ENCODE data around the gene FBLIM1. TPM values are rescaled to one million over a fixed set of nuclear protein-coding genes. Genes with fewer than 3 reads are reported as not detected.
"Not testable (repeated sequence)": the region's sequence is repeated elsewhere in the genome, so short reads cannot be mapped to it uniquely, and the experiment has no call there.

The FBLIM1 gene
- total RNA-seq, 1 experiment from 2014 or later, result 42.1 TPM

- no peak for DNase-seq (ENCODE audit: low read depth)
These were observed 58.1 kb downstream of the FBLIM1 start for GRCh38 chr1:15816674-15817073.

- DNase-seq (ENCODE audit: low read depth), result no peak
These were observed 61.9 kb downstream of the FBLIM1 start for GRCh38 chr1:15820478-15820877.

GRCh38 chr1:15825800-15826199 lies 67.2 kb downstream of the FBLIM1 start:
- DNase-seq (ENCODE audit: low read depth), result peak; percentile 30

GRCh38 chr1:15826810-15827507 lies 68.4 kb downstream of the FBLIM1 start:
- no peak for DNase-seq (ENCODE audit: low read depth)

GRCh38 chr1:15827567-15827966 lies 69.0 kb downstream of the FBLIM1 start:
- DNase-seq (ENCODE audit: low read depth), result not testable (repeated sequence)

GRCh38 chr1:15828931-15829330 lies 70.3 kb downstream of the FBLIM1 start:
- not testable (repeated sequence) for DNase-seq (ENCODE audit: low read depth)

GRCh38 chr1:15830258-15830657 lies 71.7 kb downstream of the FBLIM1 start:
- no peak for DNase-seq (ENCODE audit: low read depth)

- peak; percentile 79 for DNase-seq (ENCODE audit: low read depth)
These were observed 74.6 kb downstream of the FBLIM1 start for GRCh38 chr1:15833069-15833679.

GRCh38 chr1:15833842-15834405 lies 75.3 kb downstream of the FBLIM1 start:
- DNase-seq (ENCODE audit: low read depth), result no peak

GRCh38 chr1:15834406-15835204 lies 76.0 kb downstream of the FBLIM1 start:
- peak; percentile 97 for DNase-seq (ENCODE audit: low read depth)

- no peak for DNase-seq (ENCODE audit: low read depth)
These were observed 76.7 kb downstream of the FBLIM1 start for GRCh38 chr1:15835205-15835740.

- DNase-seq (ENCODE audit: low read depth), result peak; percentile 100
These were observed 77.3 kb downstream of the FBLIM1 start for GRCh38 chr1:15835741-15836510.

Other genes starting within 250 kb of the FBLIM1 start
- gene CASP9, start 234.6 kb upstream of the FBLIM1 start, total RNA-seq (2014; rRNA removed; shearing (Covaris generic)), result 5.5 and 13.4 TPM in 2 replicates
- gene DNAJC16, start 231.9 kb upstream of the FBLIM1 start, total RNA-seq (2014; rRNA removed; shearing (Covaris generic)), result 10.9 and 11.8 TPM in 2 replicates
- 4.3 and 7.6 TPM in 2 replicates for gene AGMAT, start 173.7 kb upstream of the FBLIM1 start, total RNA-seq (2014; rRNA removed; shearing (Covaris generic))
- gene DDI2, start 141.3 kb upstream of the FBLIM1 start, total RNA-seq (2014; rRNA removed; shearing (Covaris generic)), result 9.4 and 14.9 TPM in 2 replicates
- 31.0 and 31.2 TPM in 2 replicates for gene PLEKHM2, start 74.5 kb upstream of the FBLIM1 start, total RNA-seq (2014; rRNA removed; shearing (Covaris generic))
- gene SLC25A34, start 22.5 kb upstream of the FBLIM1 start, total RNA-seq (2014; rRNA removed; shearing (Covaris generic)), result 0.39 and 0.40 TPM in 2 replicates
- not detected in 2 replicates for gene TMEM82, start 16.3 kb upstream of the FBLIM1 start, total RNA-seq (2014; rRNA removed; shearing (Covaris generic))
- 4.1 and 5.9 TPM in 2 replicates for gene UQCRHL, start 48.9 kb downstream of the FBLIM1 start, total RNA-seq (2014; rRNA removed; shearing (Covaris generic))
- gene SPEN, start 88.9 kb downstream of the FBLIM1 start, total RNA-seq (2014; rRNA removed; shearing (Covaris generic)), result 14.9 and 22.3 TPM in 2 replicates
- gene ZBTB17, start 217.3 kb downstream of the FBLIM1 start, total RNA-seq (2014; rRNA removed; shearing (Covaris generic)), result 43.1 and 53.5 TPM in 2 replicates
- not detected in 2 replicates for gene SRARP, start 245.4 kb downstream of the FBLIM1 start, total RNA-seq (2014; rRNA removed; shearing (Covaris generic))

Data from Daoy (cell line).